Measurements from ENCODE around the gene KPNA6. TPM values are rescaled to one million over a fixed set of nuclear protein-coding genes. Genes with fewer than 3 reads are reported as not detected.

KPNA6 gene
- total and polyA plus RNA-seq, 4 experiments from 2014 or later, result 25.4 to 62.5 (median 42.9) TPM

DNA sequence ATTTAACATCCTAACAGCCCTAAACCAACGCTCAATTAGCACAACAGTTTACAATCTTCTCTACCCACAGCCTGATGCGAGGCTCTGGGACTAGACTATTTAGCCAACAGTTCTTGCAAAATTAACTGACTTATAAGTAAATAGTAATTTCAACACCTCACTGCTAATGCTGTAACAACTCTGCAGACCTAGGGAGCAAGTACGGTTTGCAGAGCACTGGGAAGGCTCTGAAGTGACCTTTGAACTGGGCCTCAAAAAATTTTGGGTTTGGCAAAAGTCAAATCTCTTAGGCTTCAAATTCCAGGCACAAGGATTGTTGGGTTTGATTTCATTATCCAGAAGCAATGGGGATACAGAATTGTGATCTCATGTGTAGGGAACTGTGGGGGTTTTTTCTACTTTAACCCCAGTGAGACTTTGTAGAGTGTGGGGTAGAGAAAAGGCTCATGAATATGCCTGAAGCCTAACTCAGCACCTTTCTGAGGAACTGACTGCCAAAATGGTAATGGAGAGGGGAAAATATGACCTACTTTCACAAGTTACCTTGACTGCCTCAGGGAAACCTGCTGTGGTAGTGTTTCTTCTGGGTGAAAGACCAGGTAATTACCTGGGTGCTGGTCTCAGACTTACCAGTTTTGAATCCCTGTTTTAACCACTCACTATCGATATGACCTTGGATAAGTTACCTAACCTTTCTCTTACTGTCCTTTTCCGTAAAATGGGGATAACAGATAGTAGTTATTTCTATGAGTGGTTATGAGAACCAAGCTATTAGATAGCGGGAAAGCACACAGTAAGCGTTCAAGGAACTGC, 70.7 kb downstream of the KPNA6 start:
- Mint-ChIP-seq H3K4me1 (peaks cover 19 to 44% (median 30%) of the 10 kb centered on the region in 4 donors), H3K36me3 (peaks cover 14 to 32% of the 10 kb centered on the region in 2 donors)
- CTCF ChIA-PET (ENCODE audit: partially characterized antibody), result interaction anchor here (0.7 to 2.4 kb wide), 3 partner anchors 18 to 70 kb away, joined by 3 to 11 read pairs (median 6); no protein-coding TSS in a partner anchor

DNA sequence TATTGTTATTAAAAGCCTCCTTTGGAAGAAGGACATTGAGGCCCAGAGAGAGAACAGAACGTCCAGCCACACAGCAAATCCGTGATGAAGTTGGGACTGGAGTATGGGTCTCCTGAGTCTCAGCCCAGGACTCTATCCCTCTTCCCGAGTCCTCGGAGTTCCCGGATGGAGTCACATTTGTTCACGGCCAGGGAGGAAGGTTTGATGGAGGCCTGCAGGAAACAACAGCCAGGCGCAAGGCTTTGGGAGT, 71.3 kb downstream of the KPNA6 start:
- Histone ChIP-seq H3K9me3 (ENCODE audit: control insufficient read depth in 1 of 2, low read length in 2 of 2) (no peaks in the 10 kb centered on the region), H3K36me3 (ENCODE audit: insufficient read depth, low read length) (peaks cover 4% of the 10 kb centered on the region), H3K27me3 (ENCODE audit: insufficient read depth, low read length) (no peaks in the 10 kb centered on the region), H3K27ac (ENCODE audit: low read depth, low read length) (peak overlapping the region; percentile 83), H3K4me3 (ENCODE audit: low read length in 2 of 2) (peak overlapping the region; percentile 1 to 72), H3K4me1 (ENCODE audit: insufficient read depth, low read length) (peaks cover 31% of the 10 kb centered on the region)
- no peak for DNase-seq
- peaks cover 22 to 48% (median 34%) of the 10 kb centered on the region in 4 donors for H3K4me1 Mint-ChIP-seq
- peak overlapping the region; percentile 89 to 98 (median 96) for H3K27ac Mint-ChIP-seq
- ChIA-PET POLR2A (ENCODE audit: partially characterized antibody) (interaction anchor here (0.5 to 3.6 kb wide), 18 partner anchors 12 to 262 kb away, joined by 3 to 58 read pairs (median 6); partner anchors contain the start of genes BSDC1, CCDC28B, HDAC1 and IQCC), CTCF (ENCODE audit: partially characterized antibody) (interaction anchor here (0.7 to 2.4 kb wide), 3 partner anchors 18 to 70 kb away, joined by 3 to 11 read pairs (median 6); no protein-coding TSS in a partner anchor)
- intact Hi-C loops (cut with micrococcal nuclease), result loop anchor here (1.0 to 2.0 kb wide), 3 partner anchors 22 to 71 kb away; partner anchors contain the start of genes CCDC28B, IQCC and KPNA6
- peaks cover 17 to 32% of the 10 kb centered on the region in 2 donors for H3K36me3 Mint-ChIP-seq
- peak overlapping the region; percentile 89 to 93 (median 92) for H3K4me3 Mint-ChIP-seq
- H3K27me3 Mint-ChIP-seq, result no peaks in the 10 kb centered on the region
- H3K9me3 Mint-ChIP-seq, result no peaks in the 10 kb centered on the region

More for the DNA sequence above, 70.7 kb downstream of the KPNA6 start:
- Histone ChIP-seq H3K4me3 (ENCODE audit: low read length in 2 of 2) (peak overlapping the region in 1 of 2 donors; percentile 72), H3K9me3 (ENCODE audit: control insufficient read depth in 1 of 2, low read length in 2 of 2) (no peaks in the 10 kb centered on the region), H3K36me3 (ENCODE audit: insufficient read depth, low read length) (no peaks in the 10 kb centered on the region), H3K27ac (ENCODE audit: low read depth, low read length) (peak overlapping the region; percentile 83), H3K27me3 (ENCODE audit: insufficient read depth, low read length) (no peaks in the 10 kb centered on the region), H3K4me1 (ENCODE audit: insufficient read depth, low read length) (peaks cover 31% of the 10 kb centered on the region)
- Mint-ChIP-seq H3K4me3 (peak overlapping the region; percentile 89 to 93 (median 92)), H3K9me3 (no peaks in the 10 kb centered on the region), H3K27ac (peak overlapping the region; percentile 89 to 98 (median 96)), H3K27me3 (no peaks in the 10 kb centered on the region)
- DNase-seq, result no peak
- intact Hi-C loops (cut with micrococcal nuclease), result loop anchor here (1.0 to 2.0 kb wide), 3 partner anchors 22 to 70 kb away; partner anchors contain the start of genes CCDC28B, IQCC and KPNA6
- POLR2A ChIA-PET (ENCODE audit: partially characterized antibody), result interaction anchor here (0.5 to 3.6 kb wide), 18 partner anchors 11 to 261 kb away, joined by 3 to 58 read pairs (median 6); partner anchors contain the start of genes BSDC1, CCDC28B, HDAC1 and IQCC

DNA sequence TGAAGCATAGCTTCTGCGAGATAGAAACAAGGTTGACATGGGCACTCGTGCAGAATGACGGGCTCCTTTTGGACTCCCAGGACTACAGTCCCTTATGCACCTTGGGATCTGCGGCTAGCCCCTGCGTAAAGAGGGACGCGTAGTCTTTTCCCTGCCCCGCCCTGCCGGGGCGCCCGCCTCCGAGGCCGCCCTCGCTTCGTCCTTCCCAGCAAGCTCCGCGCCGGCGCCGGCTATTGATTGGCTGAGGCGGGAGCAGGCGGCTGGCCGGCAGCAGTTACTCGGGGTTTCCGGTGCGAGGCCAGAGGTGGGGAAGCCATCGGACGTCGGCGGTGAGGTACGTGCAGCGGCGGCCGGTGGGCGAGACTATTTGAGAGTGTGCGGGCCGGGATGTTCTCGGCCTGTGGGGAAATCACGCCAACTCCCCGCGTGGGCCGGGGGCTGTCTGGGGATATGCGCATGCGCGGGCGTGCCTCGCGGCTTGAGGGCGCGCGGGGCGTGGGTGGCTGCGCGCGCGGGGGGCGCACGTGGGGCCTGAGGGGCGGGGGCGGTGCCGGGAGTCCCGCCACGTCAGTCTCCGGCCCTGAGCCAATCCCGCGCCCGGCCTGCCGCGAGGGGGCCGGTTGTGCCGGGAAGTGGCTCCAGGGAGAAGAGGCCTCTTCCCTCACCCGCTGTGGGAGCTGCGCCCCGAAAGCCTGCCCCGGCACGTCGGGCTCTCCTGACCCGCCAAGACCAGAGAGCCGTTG, 71.8 kb downstream of the KPNA6 start, which contains the start of gene TXLNA:
TSS of gene TXLNA (plus strand) at position 233 of the 743 bp plus-strand sequence. CDS start 671 bp downstream, outside the sequence.
- peak; percentile 87 to 91 (median 88) for DNase-seq
- peaks cover 31% of the 10 kb centered on the region for H3K4me1 ChIP-seq (ENCODE audit: insufficient read depth, low read length)
- ChIA-PET POLR2A (ENCODE audit: partially characterized antibody) (interaction anchor here (0.5 to 3.6 kb wide), 25 partner anchors 12 to 619 kb away, joined by 3 to 58 read pairs (median 4); partner anchors contain the start of genes BSDC1, CCDC28B, HDAC1 and IQCC), CTCF (ENCODE audit: partially characterized antibody) (interaction anchor here (0.7 to 2.4 kb wide), 4 partner anchors 15 to 69 kb away, joined by 3 to 11 read pairs (median 4); no protein-coding TSS in a partner anchor)
- H3K36me3 ChIP-seq (ENCODE audit: insufficient read depth, low read length), result peaks cover 9% of the 10 kb centered on the region
- H3K4me3 ChIP-seq (ENCODE audit: low read length in 2 of 2), result peak within 1 kb of the TSS; percentile 19 to 72
- H3K36me3 Mint-ChIP-seq, result peaks cover 16 to 32% of the 10 kb centered on the region in 2 donors
- no peaks in the 10 kb centered on the region for H3K9me3 Mint-ChIP-seq
- H3K4me3 Mint-ChIP-seq, result peak within 1 kb of the TSS; percentile 89 to 93 (median 92)
- H3K4me1 Mint-ChIP-seq, result peaks cover 24 to 53% (median 39%) of the 10 kb centered on the region in 4 donors
- peak within 1 kb of the TSS; percentile 90 to 98 (median 96) for H3K27ac Mint-ChIP-seq
- intact Hi-C loops (cut with micrococcal nuclease), result loop anchor here (1.0 to 2.0 kb wide), 3 partner anchors 21 to 71 kb away; partner anchors contain the start of genes CCDC28B, IQCC and KPNA6
- H3K9me3 ChIP-seq (ENCODE audit: control insufficient read depth in 1 of 2, low read length in 2 of 2), result no peaks in the 10 kb centered on the region
- H3K27me3 Mint-ChIP-seq, result no peaks in the 10 kb centered on the region
- H3K27ac ChIP-seq (ENCODE audit: low read depth, low read length), result peak within 1 kb of the TSS; percentile 83
- no peaks in the 10 kb centered on the region for H3K27me3 ChIP-seq (ENCODE audit: insufficient read depth, low read length)

DNA sequence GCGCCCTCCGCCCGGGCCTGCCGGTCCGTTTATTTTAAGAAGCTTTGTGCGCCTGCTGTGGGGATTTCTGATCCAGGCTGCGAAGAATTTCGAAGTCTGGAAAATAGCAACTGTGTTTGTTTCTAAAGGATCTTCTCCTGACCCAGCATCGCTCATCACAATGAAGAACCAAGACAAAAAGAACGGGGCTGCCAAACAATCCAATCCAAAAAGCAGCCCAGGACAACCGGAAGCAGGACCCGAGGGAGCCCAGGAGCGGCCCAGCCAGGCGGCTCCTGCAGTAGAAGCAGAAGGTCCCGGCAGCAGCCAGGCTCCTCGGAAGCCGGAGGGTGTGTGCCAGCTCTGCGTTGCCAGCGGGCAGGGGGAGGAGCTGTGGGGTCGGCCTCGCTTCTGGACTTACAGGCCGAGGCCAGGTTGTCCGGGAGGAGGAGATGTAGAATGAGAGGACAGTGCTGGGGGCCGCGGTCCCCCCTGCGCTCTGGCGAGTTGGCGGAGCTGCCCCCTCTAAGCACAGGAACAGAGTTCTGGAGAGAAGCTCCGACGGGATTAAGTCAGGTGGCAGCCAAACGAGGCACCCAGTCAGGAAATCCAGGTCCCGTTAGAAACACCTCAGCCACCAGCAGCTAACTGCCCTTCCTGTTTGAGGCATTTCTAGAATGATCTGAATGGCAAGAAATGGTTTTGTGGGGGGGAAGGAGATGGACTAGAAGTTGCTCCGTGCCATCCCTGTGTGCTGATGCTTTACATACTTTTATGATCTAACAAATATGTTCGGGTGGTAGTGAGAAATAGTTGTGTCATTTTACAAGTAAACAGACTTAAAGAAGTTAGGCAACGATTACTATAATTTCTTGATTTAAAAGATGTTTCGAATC, 72.6 kb downstream of the KPNA6 start:
- intact Hi-C loops (cut with micrococcal nuclease), result no loop called here

DNA sequence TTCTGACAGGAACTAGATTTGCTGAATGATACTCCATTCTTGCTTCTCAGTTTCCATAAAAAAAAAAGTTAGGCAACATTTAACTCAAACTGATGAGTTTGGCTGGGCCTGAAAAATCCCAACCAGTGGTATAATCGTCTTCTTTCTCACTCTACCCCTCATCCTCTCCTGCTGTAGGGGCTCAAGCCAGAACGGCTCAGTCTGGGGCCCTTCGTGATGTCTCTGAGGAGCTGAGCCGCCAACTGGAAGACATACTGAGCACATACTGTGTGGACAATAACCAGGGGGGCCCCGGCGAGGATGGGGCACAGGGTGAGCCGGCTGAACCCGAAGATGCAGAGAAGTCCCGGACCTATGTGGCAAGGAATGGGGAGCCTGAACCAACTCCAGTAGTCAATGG, 73.2 kb downstream of the KPNA6 start:
- intact Hi-C loops (cut with micrococcal nuclease), result no loop called here

More for the DNA sequence above, 72.6 kb downstream of the KPNA6 start:
- Histone ChIP-seq H3K4me3 (ENCODE audit: low read length in 2 of 2) (peak overlapping the region; percentile 19 to 72), H3K9me3 (ENCODE audit: control insufficient read depth in 1 of 2, low read length in 2 of 2) (no peaks in the 10 kb centered on the region), H3K36me3 (ENCODE audit: insufficient read depth, low read length) (peaks cover 14% of the 10 kb centered on the region), H3K4me1 (ENCODE audit: insufficient read depth, low read length) (peaks cover 31% of the 10 kb centered on the region), H3K27me3 (ENCODE audit: insufficient read depth, low read length) (no peaks in the 10 kb centered on the region), H3K27ac (ENCODE audit: low read depth, low read length) (peak overlapping the region; percentile 83)
- H3K36me3 Mint-ChIP-seq, result peaks cover 22 to 37% of the 10 kb centered on the region in 2 donors
- no peaks in the 10 kb centered on the region for H3K27me3 Mint-ChIP-seq
- POLR2A ChIA-PET (ENCODE audit: partially characterized antibody), result interaction anchor here (0.5 to 3.6 kb wide), 22 partner anchors 12 to 1077 kb away, joined by 3 to 58 read pairs (median 4); partner anchors contain the start of genes BSDC1, CCDC28B, HDAC1 and IQCC
- peak overlapping the region; percentile 85 to 93 (median 92) for H3K4me3 Mint-ChIP-seq
- peaks cover 29 to 59% (median 44%) of the 10 kb centered on the region in 4 donors for H3K4me1 Mint-ChIP-seq
- CTCF ChIA-PET (ENCODE audit: partially characterized antibody), result interaction anchor here (1.2 to 2.4 kb wide), 3 partner anchors 14 to 68 kb away, joined by 3 to 11 read pairs (median 6); no protein-coding TSS in a partner anchor
- peaks cover 0 to 2% (median 0%) of the 10 kb centered on the region in 8 donors for H3K9me3 Mint-ChIP-seq
- H3K27ac Mint-ChIP-seq, result peak overlapping the region; percentile 90 to 94 (median 93)
- DNase-seq, result peak in 3 of 5 donors; percentile 19 to 51 (median 33)

More for the DNA sequence above, 73.2 kb downstream of the KPNA6 start:
- no peaks in the 10 kb centered on the region for H3K27me3 ChIP-seq (ENCODE audit: insufficient read depth, low read length)
- DNase-seq, result no peak
- H3K36me3 ChIP-seq (ENCODE audit: insufficient read depth, low read length), result peaks cover 15% of the 10 kb centered on the region
- Mint-ChIP-seq H3K27ac (peak overlapping the region; percentile 90 to 94 (median 93)), H3K9me3 (peaks cover 0 to 2% (median 0%) of the 10 kb centered on the region in 8 donors), H3K4me3 (peak overlapping the region; percentile 85 to 93 (median 92)), H3K36me3 (peaks cover 24 to 39% of the 10 kb centered on the region in 2 donors), H3K4me1 (peaks cover 31 to 61% (median 46%) of the 10 kb centered on the region in 4 donors), H3K27me3 (no peaks in the 10 kb centered on the region)
- ChIA-PET POLR2A (ENCODE audit: partially characterized antibody) (interaction anchor here (0.5 to 3.6 kb wide), 9 partner anchors 13 to 1076 kb away, joined by 3 to 58 read pairs (median 7); partner anchors contain the start of genes CCDC28B, HDAC1, IQCC and LCK), CTCF (ENCODE audit: partially characterized antibody) (interaction anchor here (1.2 kb wide), 1 partner anchor 14 kb away, joined by 3 read pairs; no protein-coding TSS in a partner anchor)
- H3K27ac ChIP-seq (ENCODE audit: low read depth, low read length), result peak overlapping the region; percentile 83
- peak overlapping the region in 1 of 2 donors; percentile 72 for H3K4me3 ChIP-seq (ENCODE audit: low read length in 2 of 2)
- H3K9me3 ChIP-seq (ENCODE audit: control insufficient read depth in 1 of 2, low read length in 2 of 2), result no peaks in the 10 kb centered on the region
- peaks cover 31% of the 10 kb centered on the region for H3K4me1 ChIP-seq (ENCODE audit: insufficient read depth, low read length)
